ENCODE data around the gene RRN3. TPM values are rescaled to one million over a fixed set of nuclear protein-coding genes. Genes with fewer than 3 reads are reported as not detected.
"Not testable (repeated sequence)": the region's sequence is repeated elsewhere in the genome, so short reads cannot be mapped to it uniquely, and the experiment has no call there.

The RRN3 gene
- total RNA-seq, 2 experiments from 2014 or later = 16.6 to 24.7 TPM

GRCh38 chr16:15090663-15091269, 3.3 kb downstream of the RRN3 start:
- H3K4me2 ChIP-seq (ENCODE audit: low read length); H2AFZ ChIP-seq (ENCODE audit: low read length); H3K9me3 ChIP-seq (ENCODE audit: low read length); H4K20me1 ChIP-seq (ENCODE audit: insufficient read depth, low read length); H3K27ac ChIP-seq (ENCODE audit: low read depth, low read length, poor library complexity, severe bottlenecking); CTCF ChIA-PET (ENCODE audit: unreplicated experiment); H3K4me3 ChIP-seq (ENCODE audit: low read depth, low read length, poor library complexity, severe bottlenecking); intact Hi-C loops (cut with micrococcal nuclease; ENCODE audit: unreplicated experiment); POLR2A ChIA-PET; H3K4me1 ChIP-seq (ENCODE audit: insufficient read depth, low read length, poor library complexity, severe bottlenecking); DNase-seq (ENCODE audit: low spot score); BruUV-seq (replicated peaks); H3K9me2 ChIP-seq (ENCODE audit: insufficient read depth, low read length): not testable (repeated sequence)
- peak; percentile 46 for TF ChIP-seq CTCF (conservative IDR thresholded peaks at IDR 0.05; ENCODE audit: low read length)
- Histone ChIP-seq H3K36me3 (ENCODE audit: insufficient read depth, low read length) (peaks cover 35% of the 10 kb centered on the region), H3K79me2 (ENCODE audit: insufficient read depth, low read depth, low read length) (peaks cover 23% of the 10 kb centered on the region)

- H3K9me3 ChIP-seq (ENCODE audit: low read length); H4K20me1 ChIP-seq (ENCODE audit: insufficient read depth, low read length); intact Hi-C loops (cut with micrococcal nuclease; ENCODE audit: unreplicated experiment); H3K9me2 ChIP-seq (ENCODE audit: insufficient read depth, low read length); CTCF ChIA-PET (ENCODE audit: unreplicated experiment); BruUV-seq (replicated peaks); H3K4me1 ChIP-seq (ENCODE audit: insufficient read depth, low read length, poor library complexity, severe bottlenecking); H3K27ac ChIP-seq (ENCODE audit: low read depth, low read length, poor library complexity, severe bottlenecking); H2AFZ ChIP-seq (ENCODE audit: low read length); H3K4me2 ChIP-seq (ENCODE audit: low read length); H3K4me3 ChIP-seq (ENCODE audit: low read depth, low read length, poor library complexity, severe bottlenecking); DNase-seq (ENCODE audit: low spot score); POLR2A ChIA-PET; H3K79me2 ChIP-seq (ENCODE audit: insufficient read depth, low read depth, low read length): not testable (repeated sequence)
- peaks cover 77% of the 10 kb centered on the region for H3K36me3 ChIP-seq (ENCODE audit: insufficient read depth, low read length)
Observed at GRCh38 chr16:15082788-15083187, 11.3 kb downstream of the RRN3 start.

- H3K4me2 ChIP-seq (ENCODE audit: low read length); H4K20me1 ChIP-seq (ENCODE audit: insufficient read depth, low read length); H3K9me2 ChIP-seq (ENCODE audit: insufficient read depth, low read length); H3K4me1 ChIP-seq (ENCODE audit: insufficient read depth, low read length, poor library complexity, severe bottlenecking); BruUV-seq (replicated peaks); POLR2A ChIA-PET; H3K9me3 ChIP-seq (ENCODE audit: low read length); H3K4me3 ChIP-seq (ENCODE audit: low read depth, low read length, poor library complexity, severe bottlenecking); H3K79me2 ChIP-seq (ENCODE audit: insufficient read depth, low read depth, low read length); H2AFZ ChIP-seq (ENCODE audit: low read length); DNase-seq (ENCODE audit: low spot score); CTCF ChIA-PET (ENCODE audit: unreplicated experiment); intact Hi-C loops (cut with micrococcal nuclease; ENCODE audit: unreplicated experiment); H3K27ac ChIP-seq (ENCODE audit: low read depth, low read length, poor library complexity, severe bottlenecking): not testable (repeated sequence)
- peaks cover 84% of the 10 kb centered on the region for H3K36me3 ChIP-seq (ENCODE audit: insufficient read depth, low read length)
Observed at GRCh38 chr16:15080883-15081282, 13.2 kb downstream of the RRN3 start.

GRCh38 chr16:15076161-15076560, 17.9 kb downstream of the RRN3 start:
- H3K36me3 ChIP-seq (ENCODE audit: insufficient read depth, low read length) = peaks cover 88% of the 10 kb centered on the region
- H2AFZ ChIP-seq (ENCODE audit: low read length); BruUV-seq (replicated peaks); H3K27ac ChIP-seq (ENCODE audit: low read depth, low read length, poor library complexity, severe bottlenecking); intact Hi-C loops (cut with micrococcal nuclease; ENCODE audit: unreplicated experiment); H3K4me1 ChIP-seq (ENCODE audit: insufficient read depth, low read length, poor library complexity, severe bottlenecking); H3K79me2 ChIP-seq (ENCODE audit: insufficient read depth, low read depth, low read length); POLR2A ChIA-PET; H3K9me2 ChIP-seq (ENCODE audit: insufficient read depth, low read length); H3K4me3 ChIP-seq (ENCODE audit: low read depth, low read length, poor library complexity, severe bottlenecking); H3K4me2 ChIP-seq (ENCODE audit: low read length); H3K9me3 ChIP-seq (ENCODE audit: low read length); DNase-seq (ENCODE audit: low spot score); H4K20me1 ChIP-seq (ENCODE audit: insufficient read depth, low read length); CTCF ChIA-PET (ENCODE audit: unreplicated experiment): not testable (repeated sequence)
